ENCODE results near the gene FLOT2.

GRCh38 chr17:28885363-28885762 is 12.2 kb downstream of the FLOT2 start:
- TF ChIP-seq POLR2A (IDR thresholded peaks at IDR 0.05): no peak
- TF ChIP-seq, protein P1, sequence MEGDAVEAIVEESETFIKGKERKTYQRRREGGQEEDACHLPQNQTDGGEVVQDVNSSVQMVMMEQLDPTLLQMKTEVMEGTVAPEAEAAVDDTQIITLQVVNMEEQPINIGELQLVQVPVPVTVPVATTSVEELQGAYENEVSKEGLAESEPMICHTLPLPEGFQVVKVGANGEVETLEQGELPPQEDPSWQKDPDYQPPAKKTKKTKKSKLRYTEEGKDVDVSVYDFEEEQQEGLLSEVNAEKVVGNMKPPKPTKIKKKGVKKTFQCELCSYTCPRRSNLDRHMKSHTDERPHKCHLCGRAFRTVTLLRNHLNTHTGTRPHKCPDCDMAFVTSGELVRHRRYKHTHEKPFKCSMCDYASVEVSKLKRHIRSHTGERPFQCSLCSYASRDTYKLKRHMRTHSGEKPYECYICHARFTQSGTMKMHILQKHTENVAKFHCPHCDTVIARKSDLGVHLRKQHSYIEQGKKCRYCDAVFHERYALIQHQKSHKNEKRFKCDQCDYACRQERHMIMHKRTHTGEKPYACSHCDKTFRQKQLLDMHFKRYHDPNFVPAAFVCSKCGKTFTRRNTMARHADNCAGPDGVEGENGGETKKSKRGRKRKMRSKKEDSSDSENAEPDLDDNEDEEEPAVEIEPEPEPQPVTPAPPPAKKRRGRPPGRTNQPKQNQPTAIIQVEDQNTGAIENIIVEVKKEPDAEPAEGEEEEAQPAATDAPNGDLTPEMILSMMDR (IDR thresholded peaks at IDR 0.05): no peak

Measured in adrenal gland (tissue), 5 donors.